ENCODE results near the gene PRKN. TPM values are rescaled to one million over a fixed set of nuclear protein-coding genes. Genes with fewer than 3 reads are reported as not detected.

The PRKN gene
- total and polyA plus RNA-seq, 9 of the 15 experiments (the other 6 are each of a cell fraction or from before 2014, with no cell fraction given), result 0.03 to 0.96 (median 0.15) TPM; not detected in 2

DNA sequence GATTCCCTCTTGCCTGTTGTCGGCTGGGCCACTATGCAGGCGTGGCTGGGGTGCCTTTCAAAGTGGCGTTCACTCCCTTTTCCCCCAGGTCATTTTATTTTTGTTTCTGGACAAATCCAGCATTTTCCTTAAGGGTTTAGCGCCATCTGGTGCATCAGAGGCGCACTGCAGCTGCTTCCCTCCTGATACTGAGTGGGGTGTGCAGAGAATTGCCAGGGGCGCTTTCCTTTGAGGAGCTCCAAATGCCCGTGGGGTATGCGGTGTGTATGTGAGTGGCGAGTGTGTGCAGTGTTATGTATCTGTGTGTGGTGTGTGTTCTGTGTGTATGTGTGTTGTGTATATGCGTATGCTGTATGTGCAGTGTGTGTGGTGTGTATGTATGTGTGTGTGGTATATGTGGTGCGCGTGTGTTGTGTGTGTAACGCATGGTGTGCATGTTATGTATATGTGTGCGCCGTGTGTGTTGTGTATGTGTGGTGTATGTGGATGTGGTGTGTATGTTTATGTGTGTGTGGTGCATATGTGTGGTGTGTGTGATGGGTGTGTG lies 1353.6 kb downstream of the PRKN start (continued):
- TF ChIP-seq PREB (CRISPR knock-in tag; IDR thresholded peaks at IDR 0.05) (0 out of 2 replicates have a peak, but pooled peaks have one; percentile 49), ZNF655 (CRISPR knock-in tag; IDR thresholded peaks at IDR 0.05) (no peak), XRCC5 (IDR thresholded peaks at IDR 0.05; ENCODE audit: low read depth, low read length) (no peak), SIRT6 (IDR thresholded peaks at IDR 0.05; ENCODE audit: low read depth, low read length) (no peak), PHB2 (IDR thresholded peaks at IDR 0.05; ENCODE audit: low read depth) (0 out of 2 replicates have a peak, but pooled peaks have one; percentile 59), MEIS2 (IDR thresholded peaks at IDR 0.05; ENCODE audit: partially characterized antibody) (no peak), PATZ1 (CRISPR knock-in tag; IDR thresholded peaks at IDR 0.05; ENCODE audit: borderline replicate concordance) (no peak), ZEB2 (IDR thresholded peaks at IDR 0.05) (no peak), SREBF1 (IDR thresholded peaks at IDR 0.05; ENCODE audit: borderline replicate concordance, low read depth, low read length) (no peak), ZNF316 (IDR thresholded peaks at IDR 0.05) (peak; percentile 13; the same call in 1 of the 2 replicates), HOMEZ (CRISPR knock-in tag; IDR thresholded peaks at IDR 0.05) (no peak), ZNF274 (IDR thresholded peaks at IDR 0.05; ENCODE audit: borderline replicate concordance, low read depth, low read length) (no peak), MCM2 (IDR thresholded peaks at IDR 0.05; ENCODE audit: low read depth) (no peak), NR2C2 (CRISPR knock-in tag; IDR thresholded peaks at IDR 0.05) (no peak), NR2C2 (tag; IDR thresholded peaks at IDR 0.05) (no peak), XRCC4 (IDR thresholded peaks at IDR 0.05; ENCODE audit: extremely low read depth, insufficient read depth, insufficient read length) (no peak)
- TF ChIP-seq, protein P1, sequence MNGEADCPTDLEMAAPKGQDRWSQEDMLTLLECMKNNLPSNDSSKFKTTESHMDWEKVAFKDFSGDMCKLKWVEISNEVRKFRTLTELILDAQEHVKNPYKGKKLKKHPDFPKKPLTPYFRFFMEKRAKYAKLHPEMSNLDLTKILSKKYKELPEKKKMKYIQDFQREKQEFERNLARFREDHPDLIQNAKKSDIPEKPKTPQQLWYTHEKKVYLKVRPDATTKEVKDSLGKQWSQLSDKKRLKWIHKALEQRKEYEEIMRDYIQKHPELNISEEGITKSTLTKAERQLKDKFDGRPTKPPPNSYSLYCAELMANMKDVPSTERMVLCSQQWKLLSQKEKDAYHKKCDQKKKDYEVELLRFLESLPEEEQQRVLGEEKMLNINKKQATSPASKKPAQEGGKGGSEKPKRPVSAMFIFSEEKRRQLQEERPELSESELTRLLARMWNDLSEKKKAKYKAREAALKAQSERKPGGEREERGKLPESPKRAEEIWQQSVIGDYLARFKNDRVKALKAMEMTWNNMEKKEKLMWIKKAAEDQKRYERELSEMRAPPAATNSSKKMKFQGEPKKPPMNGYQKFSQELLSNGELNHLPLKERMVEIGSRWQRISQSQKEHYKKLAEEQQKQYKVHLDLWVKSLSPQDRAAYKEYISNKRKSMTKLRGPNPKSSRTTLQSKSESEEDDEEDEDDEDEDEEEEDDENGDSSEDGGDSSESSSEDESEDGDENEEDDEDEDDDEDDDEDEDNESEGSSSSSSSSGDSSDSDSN (IDR thresholded peaks at IDR 0.05; ENCODE audit: borderline replicate concordance in 1 of 2, low read depth in 2 of 2, low read length in 2 of 2), result no peak
- TF ChIP-seq, protein P2, sequence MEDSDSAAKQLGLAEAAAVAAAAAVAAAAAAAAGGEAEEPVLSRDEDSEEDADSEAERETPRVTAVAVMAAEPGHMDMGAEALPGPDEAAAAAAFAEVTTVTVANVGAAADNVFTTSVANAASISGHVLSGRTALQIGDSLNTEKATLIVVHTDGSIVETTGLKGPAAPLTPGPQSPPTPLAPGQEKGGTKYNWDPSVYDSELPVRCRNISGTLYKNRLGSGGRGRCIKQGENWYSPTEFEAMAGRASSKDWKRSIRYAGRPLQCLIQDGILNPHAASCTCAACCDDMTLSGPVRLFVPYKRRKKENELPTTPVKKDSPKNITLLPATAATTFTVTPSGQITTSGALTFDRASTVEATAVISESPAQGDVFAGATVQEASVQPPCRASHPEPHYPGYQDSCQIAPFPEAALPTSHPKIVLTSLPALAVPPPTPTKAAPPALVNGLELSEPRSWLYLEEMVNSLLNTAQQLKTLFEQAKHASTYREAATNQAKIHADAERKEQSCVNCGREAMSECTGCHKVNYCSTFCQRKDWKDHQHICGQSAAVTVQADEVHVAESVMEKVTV (CRISPR knock-in tag; IDR thresholded peaks at IDR 0.05), result peak; percentile 88
